ENCODE measurements around the gene ACSBG1. TPM values are rescaled to one million over a fixed set of nuclear protein-coding genes. Genes with fewer than 3 reads are reported as not detected.

ACSBG1 gene, protein sequence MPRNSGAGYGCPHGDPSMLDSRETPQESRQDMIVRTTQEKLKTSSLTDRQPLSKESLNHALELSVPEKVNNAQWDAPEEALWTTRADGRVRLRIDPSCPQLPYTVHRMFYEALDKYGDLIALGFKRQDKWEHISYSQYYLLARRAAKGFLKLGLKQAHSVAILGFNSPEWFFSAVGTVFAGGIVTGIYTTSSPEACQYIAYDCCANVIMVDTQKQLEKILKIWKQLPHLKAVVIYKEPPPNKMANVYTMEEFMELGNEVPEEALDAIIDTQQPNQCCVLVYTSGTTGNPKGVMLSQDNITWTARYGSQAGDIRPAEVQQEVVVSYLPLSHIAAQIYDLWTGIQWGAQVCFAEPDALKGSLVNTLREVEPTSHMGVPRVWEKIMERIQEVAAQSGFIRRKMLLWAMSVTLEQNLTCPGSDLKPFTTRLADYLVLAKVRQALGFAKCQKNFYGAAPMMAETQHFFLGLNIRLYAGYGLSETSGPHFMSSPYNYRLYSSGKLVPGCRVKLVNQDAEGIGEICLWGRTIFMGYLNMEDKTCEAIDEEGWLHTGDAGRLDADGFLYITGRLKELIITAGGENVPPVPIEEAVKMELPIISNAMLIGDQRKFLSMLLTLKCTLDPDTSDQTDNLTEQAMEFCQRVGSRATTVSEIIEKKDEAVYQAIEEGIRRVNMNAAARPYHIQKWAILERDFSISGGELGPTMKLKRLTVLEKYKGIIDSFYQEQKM
- total RNA-seq: 100 to 1,000 TPM in 1 of 4 donors, 10 to 100 TPM in 3; 75.9 to 131 (median 92.8) TPM

GRCh38 chr15:78234515-78235040 lies at the start of gene ACSBG1:
Gene ACSBG1 (minus strand): TSS chr15:78234565. CDS start chr15:78234501, 64 bp downstream.
- TF ChIP-seq, protein P1, sequence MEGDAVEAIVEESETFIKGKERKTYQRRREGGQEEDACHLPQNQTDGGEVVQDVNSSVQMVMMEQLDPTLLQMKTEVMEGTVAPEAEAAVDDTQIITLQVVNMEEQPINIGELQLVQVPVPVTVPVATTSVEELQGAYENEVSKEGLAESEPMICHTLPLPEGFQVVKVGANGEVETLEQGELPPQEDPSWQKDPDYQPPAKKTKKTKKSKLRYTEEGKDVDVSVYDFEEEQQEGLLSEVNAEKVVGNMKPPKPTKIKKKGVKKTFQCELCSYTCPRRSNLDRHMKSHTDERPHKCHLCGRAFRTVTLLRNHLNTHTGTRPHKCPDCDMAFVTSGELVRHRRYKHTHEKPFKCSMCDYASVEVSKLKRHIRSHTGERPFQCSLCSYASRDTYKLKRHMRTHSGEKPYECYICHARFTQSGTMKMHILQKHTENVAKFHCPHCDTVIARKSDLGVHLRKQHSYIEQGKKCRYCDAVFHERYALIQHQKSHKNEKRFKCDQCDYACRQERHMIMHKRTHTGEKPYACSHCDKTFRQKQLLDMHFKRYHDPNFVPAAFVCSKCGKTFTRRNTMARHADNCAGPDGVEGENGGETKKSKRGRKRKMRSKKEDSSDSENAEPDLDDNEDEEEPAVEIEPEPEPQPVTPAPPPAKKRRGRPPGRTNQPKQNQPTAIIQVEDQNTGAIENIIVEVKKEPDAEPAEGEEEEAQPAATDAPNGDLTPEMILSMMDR (IDR thresholded peaks at IDR 0.05): no peak
- no peak for TF ChIP-seq POLR2A (IDR thresholded peaks at IDR 0.05)
- no peak within 1 kb of the TSS for H3K4me3 ChIP-seq (ENCODE audit: low read depth, poor library complexity, severe bottlenecking)
- intact Hi-C loops (cut with DNase I; ENCODE audit: low total_unique reads): no loop called here
- 61 to 77% methylated on average over 6 of the region's 6 CpGs for WGBS, 2 donors
- no peak for DNase-seq (ENCODE audit: low spot score in 2 of 2)

DNA sequence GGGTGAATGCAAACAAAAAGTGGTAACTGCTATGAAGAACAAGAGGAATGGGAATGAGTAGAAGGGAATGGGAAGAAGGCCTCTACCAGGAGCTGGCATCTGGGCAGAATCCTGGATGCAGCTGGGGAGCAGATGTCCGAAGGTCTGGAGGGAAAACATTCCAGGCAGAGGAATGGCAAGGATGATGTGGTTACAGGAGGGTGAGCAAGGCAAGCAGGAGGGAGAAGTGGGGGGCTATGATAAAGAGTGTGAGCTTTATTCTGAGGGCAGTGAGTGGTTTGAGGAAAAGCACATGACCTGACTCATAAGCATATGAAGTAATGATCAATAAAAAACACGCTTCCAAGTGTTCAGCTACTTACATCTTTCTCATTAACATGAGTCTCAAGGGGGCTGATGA lies 48.0 kb upstream of the ACSBG1 start:
- no peak overlapping the region for H3K4me3 ChIP-seq (ENCODE audit: low read depth, poor library complexity, severe bottlenecking)
- TF ChIP-seq POLR2A (IDR thresholded peaks at IDR 0.05): no peak
- TF ChIP-seq, protein P1 (IDR thresholded peaks at IDR 0.05): no peak
- WGBS, 2 donors: 71 to 78% methylated on average over 2 of the region's 2 CpGs
- intact Hi-C loops (cut with DNase I; ENCODE audit: low total_unique reads): no loop called here
- DNase-seq (ENCODE audit: low spot score in 2 of 2): peak in 1 of 2 donors; percentile 49

GRCh38 chr15:78280319-78281072 lies 46.1 kb upstream of the ACSBG1 start:
- intact Hi-C loops (cut with DNase I; ENCODE audit: low total_unique reads): no loop called here
- TF ChIP-seq, protein P1 (IDR thresholded peaks at IDR 0.05): no peak
- no peak for TF ChIP-seq POLR2A (IDR thresholded peaks at IDR 0.05)
- DNase-seq (ENCODE audit: low spot score in 2 of 2): peak in 1 of 2 donors; percentile 32
- no peak overlapping the region for H3K4me3 ChIP-seq (ENCODE audit: low read depth, poor library complexity, severe bottlenecking)
- WGBS, 2 donors: 88% methylated on average over 13 of the region's 13 CpGs

DNA sequence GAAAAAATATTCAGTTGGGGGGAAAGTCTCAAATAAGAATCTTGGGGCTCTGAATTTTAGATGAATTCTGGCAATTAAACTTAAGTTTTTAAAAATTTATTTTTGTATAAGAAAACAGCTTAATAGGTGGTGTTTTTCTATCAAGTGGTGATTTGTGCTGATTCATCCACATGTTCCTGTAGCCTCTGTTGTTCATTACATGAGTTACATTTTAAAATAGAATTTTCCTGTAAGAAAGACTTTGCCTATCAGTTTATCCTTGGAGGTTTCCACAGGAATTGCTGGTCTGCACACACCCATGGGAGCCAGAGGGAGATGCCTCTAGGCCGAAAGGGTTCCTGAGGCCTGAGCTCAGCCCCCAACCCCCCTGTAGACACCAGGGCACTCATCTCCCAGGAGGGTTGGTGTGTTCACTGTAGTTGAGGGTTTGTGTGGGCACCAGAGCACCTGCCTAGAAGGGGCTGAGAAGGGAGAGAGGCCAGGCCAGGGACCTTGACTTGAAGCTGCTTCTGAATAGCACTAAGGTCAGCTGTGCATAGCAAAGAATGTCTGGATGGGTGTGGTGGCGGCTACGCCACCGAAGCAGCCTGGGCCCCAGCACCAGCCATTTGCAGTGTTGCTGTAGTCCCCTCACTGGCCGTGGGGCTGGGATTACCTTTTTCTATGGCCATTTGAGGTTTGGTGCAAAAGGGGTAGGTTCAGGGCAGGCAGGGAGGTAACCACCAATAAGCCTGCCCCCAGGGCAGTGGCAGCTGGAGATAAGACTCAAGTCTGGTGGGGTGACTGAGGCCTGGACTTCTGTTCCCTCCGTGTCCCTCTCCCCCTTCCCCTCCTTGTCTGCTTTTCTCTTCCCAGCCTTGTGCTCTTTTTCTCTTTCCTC lies 41.9 kb upstream of the ACSBG1 start:
- H3K4me3 ChIP-seq (ENCODE audit: low read depth, poor library complexity, severe bottlenecking): no peak overlapping the region
- no peak for DNase-seq (ENCODE audit: low spot score in 2 of 2)
- no peak for TF ChIP-seq POLR2A (IDR thresholded peaks at IDR 0.05)
- TF ChIP-seq, protein P1 (IDR thresholded peaks at IDR 0.05): no peak
- intact Hi-C loops (cut with DNase I; ENCODE audit: low total_unique reads): no loop called here
- WGBS, 2 donors: 85 to 86% methylated on average over 6 of the region's 6 CpGs

DNA sequence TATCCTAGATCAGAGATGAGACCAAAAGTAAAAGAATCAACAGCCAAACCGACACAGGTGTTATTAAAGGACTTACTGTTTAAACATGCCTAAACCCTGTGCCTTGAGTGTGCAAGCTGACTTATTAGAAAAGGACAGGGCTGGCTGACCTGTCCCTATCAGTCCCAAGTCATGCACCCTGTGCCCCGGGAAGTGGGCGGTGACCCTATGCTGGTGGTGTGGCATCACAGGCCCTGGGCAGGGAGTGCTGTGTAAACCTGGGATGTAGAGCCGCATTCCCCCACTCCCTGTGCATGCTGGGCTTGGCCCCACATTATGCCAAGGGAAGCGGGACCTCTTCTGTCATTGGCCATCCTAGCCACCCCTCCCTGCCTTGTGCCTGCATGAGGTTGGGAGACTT lies 40.6 kb upstream of the ACSBG1 start:
- 89 to 98% methylated on average over 5 of the region's 5 CpGs for WGBS, 2 donors
- no peak overlapping the region for H3K4me3 ChIP-seq (ENCODE audit: low read depth, poor library complexity, severe bottlenecking)
- no peak for DNase-seq (ENCODE audit: low spot score in 2 of 2)
- TF ChIP-seq POLR2A (IDR thresholded peaks at IDR 0.05): no peak
- TF ChIP-seq, protein P1 (IDR thresholded peaks at IDR 0.05): no peak
- intact Hi-C loops (cut with DNase I; ENCODE audit: low total_unique reads): no loop called here
